ENCODE data around the gene CELA3A. TPM values are rescaled to one million over a fixed set of nuclear protein-coding genes. Genes with fewer than 3 reads are reported as not detected.

Gene CELA3A
- total and polyA plus RNA-seq, 2 of the 13 experiments (the other 11 are each of a cell fraction or from before 2014, with no cell fraction given) = 0.09 TPM; not detected in 1

GRCh38 chr1:21961337-21961736, 40.1 kb upstream of the CELA3A start:
- ChIA-PET POLR2A (interaction anchor here (1.4 kb wide), 1 partner anchor 10 kb away, joined by 6 read pairs; no protein-coding TSS in a partner anchor), CTCF (ENCODE audit: low intra/inter-chr PET ratio, low total read pairs) (no interaction called here)
- TF ChIP-seq CHCHD3 (CRISPR knock-in tag; IDR thresholded peaks at IDR 0.05) (no peak), ARID4A (CRISPR knock-in tag; IDR thresholded peaks at IDR 0.05; ENCODE audit: borderline replicate concordance) (no peak), MEIS1 (CRISPR knock-in tag; IDR thresholded peaks at IDR 0.05; ENCODE audit: borderline replicate concordance) (no peak), ZFY (CRISPR knock-in tag; IDR thresholded peaks at IDR 0.05) (no peak), POGZ (CRISPR knock-in tag; IDR thresholded peaks at IDR 0.05) (no peak)
- TF ChIP-seq, protein P1, sequence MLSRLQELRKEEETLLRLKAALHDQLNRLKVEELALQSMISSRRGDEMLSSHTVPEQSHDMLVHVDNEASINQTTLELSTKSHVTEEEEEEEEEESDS (CRISPR knock-in tag; IDR thresholded peaks at IDR 0.05; ENCODE audit: borderline replicate concordance) = no peak
- DNase-seq (ENCODE audit: low spot score) (no peak), ATAC-seq (no peak), FAIRE-seq (no peak)
- Histone ChIP-seq H3K4me3 (replicated peaks in 1 of 3; ENCODE audit: insufficient read depth in 1 of 3, low read depth in 2 of 3, low read length in 3 of 3) (no peak overlapping the region), H3K9me3 (ENCODE audit: low read length) (no peaks in the 10 kb centered on the region), H3K79me2 (ENCODE audit: insufficient read depth, low read length) (no peaks in the 10 kb centered on the region), H3K4me1 (ENCODE audit: insufficient read depth, low read length) (peaks cover 50% of the 10 kb centered on the region), H3K27me3 (ENCODE audit: control insufficient read depth in 1 of 2, insufficient read depth in 2 of 2, low read length in 2 of 2) (no peaks in the 10 kb centered on the region), H3K36me3 (replicated peaks in 1 of 2; ENCODE audit: control insufficient read depth in 1 of 2, insufficient read depth in 2 of 2, low read length in 2 of 2) (no peaks in the 10 kb centered on the region), H4K20me1 (ENCODE audit: insufficient read depth, low read length) (no peaks in the 10 kb centered on the region), H3K27ac (ENCODE audit: extremely low read length, insufficient read depth, low read length) (no peak overlapping the region), H3K4me2 (ENCODE audit: low read depth, low read length) (no peak overlapping the region), H2AFZ (ENCODE audit: low read length) (no peak overlapping the region), H3K9ac (ENCODE audit: insufficient read depth, low read depth, low read length) (no peak overlapping the region)
- WGBS (ENCODE audit: low lambda C conversion rate) = 6% methylated on average over 2 of the region's 2 CpGs
- no TSS peak for BruUV-seq (replicated peaks)
- in situ Hi-C loops (cut with HindIII; ENCODE audit: extremely low pct_ligation_motif_present, low pct_unique_long_range_greater_than_20kb) = loop anchor here (10.0 kb wide), 1 partner anchor 257 kb away; no protein-coding TSS in a partner anchor
- intact Hi-C loops (cut with micrococcal nuclease; ENCODE audit: unreplicated experiment) = no loop called here
